Measurements from ENCODE around the gene S100A10.

DNA sequence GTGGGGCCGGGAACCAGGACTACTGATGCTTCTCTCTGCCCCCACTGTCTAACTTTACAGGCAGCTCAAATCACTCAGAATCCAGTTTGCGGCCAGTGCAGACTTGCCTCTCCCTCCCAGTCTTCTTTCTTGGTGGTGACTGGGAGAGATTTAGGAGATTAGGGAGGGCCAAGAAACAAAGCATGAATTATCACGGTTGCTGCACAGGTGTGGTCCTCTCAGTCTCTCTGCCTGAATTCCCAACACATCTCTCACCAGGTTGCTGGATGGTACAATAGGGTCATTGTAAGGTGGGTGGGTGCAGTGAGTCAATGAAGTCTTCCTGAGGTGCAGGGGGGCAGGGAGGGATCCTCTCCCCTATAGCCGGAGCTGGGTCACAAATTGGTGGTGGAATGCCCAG, 30.6 kb upstream of the S100A10 start:
- no peak for TF ChIP-seq ARNT (IDR thresholded peaks at IDR 0.05)
- no peak for TF ChIP-seq TARDBP (IDR thresholded peaks at IDR 0.05)
- TF ChIP-seq BHLHE40 (IDR thresholded peaks at IDR 0.05; ENCODE audit: borderline replicate concordance): no peak
- TF ChIP-seq L3MBTL2 (conservative IDR thresholded peaks at IDR 0.05): no peak
- TF ChIP-seq FOXA1 (IDR thresholded peaks at IDR 0.05): no peak
- TF ChIP-seq FOXM1 (IDR thresholded peaks at IDR 0.05; ENCODE audit: borderline replicate concordance): no peak
- no peak for TF ChIP-seq HDGF (IDR thresholded peaks at IDR 0.05; ENCODE audit: borderline replicate concordance)
- TF ChIP-seq SP1 (IDR thresholded peaks at IDR 0.05): no peak
- TF ChIP-seq ELF4 (IDR thresholded peaks at IDR 0.05): no peak
- no peak for TF ChIP-seq ZNF384 (IDR thresholded peaks at IDR 0.05)
- no peak for TF ChIP-seq FOXK2 (IDR thresholded peaks at IDR 0.05)
- TF ChIP-seq PKNOX1 (IDR thresholded peaks at IDR 0.05): no peak
- TF ChIP-seq SUZ12 (IDR thresholded peaks at IDR 0.05): no peak
